Measurements from ENCODE around the gene PDE4B.

Gene PDE4B

DNA sequence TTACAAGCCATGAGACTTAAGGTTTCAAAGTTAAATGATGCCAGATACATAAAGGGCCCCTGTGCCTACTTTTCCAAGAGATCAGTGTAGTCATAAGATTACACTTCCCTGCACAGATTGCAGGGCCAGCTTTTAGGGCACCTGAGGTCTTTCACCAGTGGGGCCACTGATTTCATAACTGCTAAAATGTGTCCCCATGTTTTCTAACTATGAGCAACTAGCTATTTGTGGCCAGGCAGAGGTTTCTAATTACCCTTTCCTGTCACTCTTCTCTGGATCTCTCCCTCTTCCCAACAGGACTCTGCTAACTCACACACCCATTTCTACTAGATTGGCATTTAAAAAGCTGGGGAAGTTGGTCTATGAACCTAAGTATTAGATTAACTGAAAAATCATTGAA, 534.2 kb downstream of the PDE4B start:
- no peak overlapping the region for H3K4me3 ChIP-seq (ENCODE audit: control insufficient read depth, low read depth, low read length)
- TF ChIP-seq, protein P1, sequence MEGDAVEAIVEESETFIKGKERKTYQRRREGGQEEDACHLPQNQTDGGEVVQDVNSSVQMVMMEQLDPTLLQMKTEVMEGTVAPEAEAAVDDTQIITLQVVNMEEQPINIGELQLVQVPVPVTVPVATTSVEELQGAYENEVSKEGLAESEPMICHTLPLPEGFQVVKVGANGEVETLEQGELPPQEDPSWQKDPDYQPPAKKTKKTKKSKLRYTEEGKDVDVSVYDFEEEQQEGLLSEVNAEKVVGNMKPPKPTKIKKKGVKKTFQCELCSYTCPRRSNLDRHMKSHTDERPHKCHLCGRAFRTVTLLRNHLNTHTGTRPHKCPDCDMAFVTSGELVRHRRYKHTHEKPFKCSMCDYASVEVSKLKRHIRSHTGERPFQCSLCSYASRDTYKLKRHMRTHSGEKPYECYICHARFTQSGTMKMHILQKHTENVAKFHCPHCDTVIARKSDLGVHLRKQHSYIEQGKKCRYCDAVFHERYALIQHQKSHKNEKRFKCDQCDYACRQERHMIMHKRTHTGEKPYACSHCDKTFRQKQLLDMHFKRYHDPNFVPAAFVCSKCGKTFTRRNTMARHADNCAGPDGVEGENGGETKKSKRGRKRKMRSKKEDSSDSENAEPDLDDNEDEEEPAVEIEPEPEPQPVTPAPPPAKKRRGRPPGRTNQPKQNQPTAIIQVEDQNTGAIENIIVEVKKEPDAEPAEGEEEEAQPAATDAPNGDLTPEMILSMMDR (IDR thresholded peaks at IDR 0.05; ENCODE audit: control insufficient read depth, insufficient read depth, low read depth, low read length, missing control alignments), result no peak
- no peak for DNase-seq (ENCODE audit: low read depth)

DNA sequence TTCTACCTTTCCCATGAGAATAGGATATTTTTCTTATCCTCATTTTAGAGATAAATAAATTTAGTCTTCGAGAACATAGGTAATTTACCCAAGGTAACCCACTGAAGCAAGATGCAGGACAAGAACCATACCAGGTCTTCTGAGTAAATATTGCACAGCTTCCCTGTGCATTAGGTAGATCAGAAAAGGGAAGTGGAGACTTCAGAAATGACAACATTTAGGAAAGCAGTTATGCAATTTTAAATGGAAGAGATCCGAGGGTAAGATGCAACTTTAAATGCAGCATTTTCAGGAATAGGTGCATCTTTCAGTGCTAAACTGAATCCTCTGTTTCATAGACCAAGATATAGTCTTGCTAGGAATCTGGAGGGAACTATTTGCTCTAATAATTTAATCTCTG, 534.9 kb downstream of the PDE4B start:
- H3K4me3 ChIP-seq (ENCODE audit: control insufficient read depth, low read depth, low read length), result no peak overlapping the region
- no peak for DNase-seq (ENCODE audit: low read depth)
- TF ChIP-seq, protein P1 (IDR thresholded peaks at IDR 0.05; ENCODE audit: control insufficient read depth, insufficient read depth, low read depth, low read length, missing control alignments), result no peak

DNA sequence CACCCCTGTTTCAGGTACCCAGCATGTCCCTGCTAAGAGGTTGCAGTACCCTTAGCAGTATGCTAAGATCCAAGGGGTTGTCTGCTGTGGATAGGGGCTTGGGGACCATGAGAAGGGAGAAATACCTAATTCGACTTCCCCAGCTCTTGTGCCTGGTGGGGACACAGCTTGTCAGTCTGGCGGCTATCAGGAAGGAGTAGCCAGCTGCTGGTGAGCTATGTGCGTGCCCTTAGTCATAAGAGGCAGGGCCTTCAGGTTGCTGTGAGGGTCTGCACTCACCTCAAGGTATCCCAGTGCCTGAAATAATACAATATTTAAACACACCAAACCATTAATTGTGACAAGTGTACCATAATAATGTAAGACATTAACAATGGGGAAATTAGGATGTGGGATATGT, 536.2 kb downstream of the PDE4B start:
- DNase-seq (ENCODE audit: low read depth), result no peak
- TF ChIP-seq, protein P1 (IDR thresholded peaks at IDR 0.05; ENCODE audit: control insufficient read depth, insufficient read depth, low read depth, low read length, missing control alignments), result no peak
- no peak overlapping the region for H3K4me3 ChIP-seq (ENCODE audit: control insufficient read depth, low read depth, low read length)

DNA sequence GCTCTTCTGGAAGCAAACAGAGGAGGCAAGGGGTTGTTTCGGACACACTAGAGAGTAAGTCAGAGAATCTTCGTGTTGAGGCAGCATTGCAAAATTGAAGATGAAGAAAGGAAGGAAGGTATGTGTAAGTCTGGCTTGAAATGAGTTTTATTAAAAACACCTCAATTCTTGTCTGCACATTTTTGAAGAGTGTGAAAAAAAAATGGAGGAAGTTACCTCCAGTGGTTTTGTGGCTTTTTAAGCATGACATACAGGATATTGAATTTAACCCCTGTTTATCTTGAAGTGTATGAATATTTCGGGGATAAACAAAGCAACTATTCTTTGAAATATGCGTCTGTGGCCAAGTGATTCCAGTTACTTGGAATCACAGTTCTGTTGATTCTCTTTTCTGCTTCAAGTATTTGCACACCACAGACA, 538.0 kb downstream of the PDE4B start:
- TF ChIP-seq, protein P1 (IDR thresholded peaks at IDR 0.05; ENCODE audit: control insufficient read depth, insufficient read depth, low read depth, low read length, missing control alignments), result no peak
- H3K4me3 ChIP-seq (ENCODE audit: control insufficient read depth, low read depth, low read length), result no peak overlapping the region
- no peak for DNase-seq (ENCODE audit: low read depth)

DNA sequence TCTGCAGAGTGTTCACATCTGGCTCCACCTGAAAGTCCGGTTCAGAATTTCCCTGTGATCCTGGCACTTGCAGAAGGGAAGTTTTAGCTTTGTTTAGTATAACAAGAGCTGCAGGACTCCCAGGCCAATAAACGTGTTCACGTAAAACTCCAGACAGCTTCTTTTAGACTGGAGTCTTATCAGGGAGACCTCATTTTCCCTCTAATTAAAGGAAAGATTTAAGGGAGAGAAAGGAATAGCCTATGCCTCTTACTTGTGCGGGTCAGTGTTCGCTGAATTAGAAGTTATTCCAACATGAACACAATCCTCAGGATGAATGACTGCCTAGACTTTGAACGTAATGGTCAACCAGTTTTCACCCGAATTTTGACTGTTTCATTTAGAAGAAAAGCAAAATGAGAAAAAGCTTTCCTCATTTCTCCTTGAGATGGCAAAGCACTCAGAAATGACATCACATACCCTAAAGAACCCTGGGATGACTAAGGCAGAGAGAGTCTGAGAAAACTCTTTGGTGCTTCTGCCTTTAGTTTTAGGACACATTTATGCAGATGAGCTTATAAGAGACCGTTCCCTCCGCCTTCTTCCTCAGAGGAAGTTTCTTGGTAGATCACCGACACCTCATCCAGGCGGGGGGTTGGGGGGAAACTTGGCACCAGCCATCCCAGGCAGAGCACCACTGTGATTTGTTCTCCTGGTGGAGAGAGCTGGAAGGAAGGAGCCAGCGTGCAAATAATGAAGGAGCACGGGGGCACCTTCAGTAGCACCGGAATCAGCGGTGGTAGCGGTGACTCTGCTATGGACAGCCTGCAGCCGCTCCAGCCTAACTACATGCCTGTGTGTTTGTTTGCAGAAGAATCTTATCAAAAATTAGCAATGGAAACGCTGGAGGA, 539.2 kb downstream of the PDE4B start:
- peak overlapping the region; percentile 60 for H3K4me3 ChIP-seq (ENCODE audit: control insufficient read depth, low read depth, low read length)
- TF ChIP-seq, protein P1 (IDR thresholded peaks at IDR 0.05; ENCODE audit: control insufficient read depth, insufficient read depth, low read depth, low read length, missing control alignments), result peak; percentile 54

DNA sequence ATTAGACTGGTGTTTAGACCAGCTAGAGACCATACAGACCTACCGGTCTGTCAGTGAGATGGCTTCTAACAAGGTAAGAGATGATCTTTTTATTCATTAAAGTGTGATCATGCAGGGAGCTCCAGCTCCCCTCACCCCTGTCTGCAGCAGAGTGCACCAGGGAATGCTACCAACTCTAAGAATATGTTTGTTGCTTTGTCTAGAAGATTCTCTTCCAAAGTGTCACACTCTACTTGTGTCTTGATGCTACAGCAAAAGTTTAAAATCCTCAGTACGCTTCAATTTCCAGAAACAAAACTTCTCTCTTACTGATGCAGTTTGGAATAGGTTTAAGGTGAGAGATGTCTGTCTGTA, 539.8 kb downstream of the PDE4B start:
- TF ChIP-seq, protein P1 (IDR thresholded peaks at IDR 0.05; ENCODE audit: control insufficient read depth, insufficient read depth, low read depth, low read length, missing control alignments), result no peak
- DNase-seq (ENCODE audit: low read depth), result no peak
- H3K4me3 ChIP-seq (ENCODE audit: control insufficient read depth, low read depth, low read length), result peak overlapping the region; percentile 60

More for the DNA sequence above, 539.2 kb downstream of the PDE4B start:
- peak; percentile 84 for DNase-seq (ENCODE audit: low read depth)

Data from AG09309 (cell line).